Calu3 (cell line): ENCODE results near the gene AMMECR1L. TPM values are rescaled to one million over a fixed set of nuclear protein-coding genes. Genes with fewer than 3 reads are reported as not detected.

Experiments
- BruUV-seq: library from RNA; stranded (reverse); fragments of 400-500 nt; replicated peaks from 2 replicates; lab custom pipeline; 2021; lab: Mats Ljungman, UMichigan
- CTCF ChIA-PET: fragments of 300-600 bp; sonication (Branson Sonifier 250); formaldehyde crosslinking; loops from one replicate; lab custom pipeline; 2022; ENCODE audit warnings: antibody characterized with exemption; lab: Charles Lee
- DNase-seq: peaks from one replicate; pipeline ENCODE4 v3.0.0; 2022
- H3K27ac Mint-ChIP-seq: one replicate; pipeline ENCODE4 v1.8.0; 2022; ENCODE audit warnings: mixed read lengths; ENCODE audit not compliant: unreplicated experiment
- H3K27me3 Mint-ChIP-seq: one replicate; pipeline ENCODE4 v1.8.0; 2022; ENCODE audit warnings: mixed read lengths; ENCODE audit not compliant: unreplicated experiment
- H3K36me3 Mint-ChIP-seq: one replicate; pipeline ENCODE4 v1.8.0; 2022; ENCODE audit warnings: mild to moderate bottlenecking, moderate library complexity, mixed read lengths; ENCODE audit not compliant: insufficient read depth, unreplicated experiment
- H3K4me1 Mint-ChIP-seq: one replicate; pipeline ENCODE4 v1.8.0; 2022; ENCODE audit warnings: mild to moderate bottlenecking, low read depth, mixed read lengths; ENCODE audit not compliant: unreplicated experiment
- H3K4me3 Mint-ChIP-seq: one replicate; pipeline ENCODE4 v1.8.0; 2022; ENCODE audit warnings: mild to moderate bottlenecking, low read depth, moderate library complexity, mixed read lengths; ENCODE audit not compliant: unreplicated experiment
- H3K9me3 Mint-ChIP-seq: one replicate; pipeline ENCODE4 v1.8.0; 2022; ENCODE audit warnings: low read depth, mixed read lengths; ENCODE audit not compliant: unreplicated experiment
- intact Hi-C: fragments of 100-400 bp; cut with micrococcal nuclease; formaldehyde crosslinking; loops from one replicate; pipeline ENCODE4 v1.10.0; 2022; ENCODE audit not compliant: unreplicated experiment
- total RNA-seq: library from RNA; stranded (reverse); gene quantifications from 2 replicates; pipeline ENCODE4 v1.2.3, GENCODE V29; 2022
- TF ChIP-seq, protein P1 (sequence below): fragments of 200-600 bp; IDR thresholded peaks from one replicate; pipeline ENCODE4 v1.8.0; 2022; ENCODE audit warnings: antibody characterized with exemption; ENCODE audit not compliant: unreplicated experiment

AMMECR1L gene
- total RNA-seq, 1 experiment from 2014 or later = 21.6 TPM

DNA sequence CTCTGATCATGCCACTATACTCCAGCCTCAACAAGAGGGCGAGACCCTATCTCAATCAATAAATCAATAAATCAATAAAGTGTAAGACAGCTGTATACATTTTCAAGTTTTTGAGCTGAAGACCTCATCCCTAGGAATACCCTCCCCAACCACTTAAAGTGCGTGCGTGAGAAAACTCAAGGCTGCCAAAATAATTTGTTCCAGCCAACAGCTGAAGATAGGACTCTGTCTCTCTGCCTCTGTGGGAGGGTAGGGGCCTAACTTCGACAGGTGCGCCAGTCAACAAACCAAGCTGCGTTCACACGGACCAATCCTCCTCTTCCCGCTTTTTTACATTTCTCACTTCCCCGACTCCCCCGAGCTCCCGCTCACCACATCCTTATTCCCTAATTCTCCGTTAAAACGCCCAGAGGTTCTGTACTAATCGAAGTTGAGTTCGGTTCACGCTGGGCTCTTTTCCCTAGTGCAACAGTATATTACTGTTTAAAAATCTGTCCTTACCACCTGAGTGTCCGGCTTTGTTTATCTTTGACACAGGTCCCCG lies 28.4 kb downstream of the AMMECR1L start:
- H3K27ac Mint-ChIP-seq = peak overlapping the region; percentile 74
- no peaks in the 10 kb centered on the region for H3K27me3 Mint-ChIP-seq
- H3K4me1 Mint-ChIP-seq = peaks cover 17% of the 10 kb centered on the region
- H3K4me3 Mint-ChIP-seq = peak overlapping the region; percentile 92
- BruUV-seq = TSS peak; percentile 66
- peaks cover 40% of the 10 kb centered on the region for H3K36me3 Mint-ChIP-seq
- no peaks in the 10 kb centered on the region for H3K9me3 Mint-ChIP-seq
- CTCF ChIA-PET = interaction anchor here (0.6 kb wide), 1 partner anchor 43 kb away, joined by 7 read pairs; no protein-coding TSS in a partner anchor
- peak; percentile 23 for DNase-seq
- intact Hi-C loops = no loop called here
- TF ChIP-seq, protein P1, sequence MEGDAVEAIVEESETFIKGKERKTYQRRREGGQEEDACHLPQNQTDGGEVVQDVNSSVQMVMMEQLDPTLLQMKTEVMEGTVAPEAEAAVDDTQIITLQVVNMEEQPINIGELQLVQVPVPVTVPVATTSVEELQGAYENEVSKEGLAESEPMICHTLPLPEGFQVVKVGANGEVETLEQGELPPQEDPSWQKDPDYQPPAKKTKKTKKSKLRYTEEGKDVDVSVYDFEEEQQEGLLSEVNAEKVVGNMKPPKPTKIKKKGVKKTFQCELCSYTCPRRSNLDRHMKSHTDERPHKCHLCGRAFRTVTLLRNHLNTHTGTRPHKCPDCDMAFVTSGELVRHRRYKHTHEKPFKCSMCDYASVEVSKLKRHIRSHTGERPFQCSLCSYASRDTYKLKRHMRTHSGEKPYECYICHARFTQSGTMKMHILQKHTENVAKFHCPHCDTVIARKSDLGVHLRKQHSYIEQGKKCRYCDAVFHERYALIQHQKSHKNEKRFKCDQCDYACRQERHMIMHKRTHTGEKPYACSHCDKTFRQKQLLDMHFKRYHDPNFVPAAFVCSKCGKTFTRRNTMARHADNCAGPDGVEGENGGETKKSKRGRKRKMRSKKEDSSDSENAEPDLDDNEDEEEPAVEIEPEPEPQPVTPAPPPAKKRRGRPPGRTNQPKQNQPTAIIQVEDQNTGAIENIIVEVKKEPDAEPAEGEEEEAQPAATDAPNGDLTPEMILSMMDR = no peak

DNA sequence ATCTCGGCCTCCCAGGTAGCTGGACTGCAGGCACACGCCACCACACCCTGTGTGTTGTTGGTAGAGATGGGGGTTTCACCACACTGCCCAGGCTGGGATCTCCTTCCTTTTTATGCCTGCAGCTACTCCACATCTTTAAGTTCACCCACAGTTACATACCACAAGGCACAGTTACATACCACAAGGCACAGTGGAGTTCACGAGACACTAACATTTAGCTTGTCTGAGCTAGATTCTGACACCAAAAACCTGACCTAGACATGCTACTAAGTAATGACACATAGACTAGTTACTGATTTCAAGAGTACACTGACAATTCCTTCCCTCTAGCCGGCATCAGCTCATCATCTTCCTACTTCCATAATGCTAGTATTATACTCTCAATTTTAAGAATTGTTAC lies 32.1 kb downstream of the AMMECR1L start:
- Mint-ChIP-seq H3K27ac (no peak overlapping the region), H3K4me1 (peaks cover 17% of the 10 kb centered on the region), H3K9me3 (no peaks in the 10 kb centered on the region), H3K4me3 (no peak overlapping the region), H3K27me3 (no peaks in the 10 kb centered on the region), H3K36me3 (peaks cover 64% of the 10 kb centered on the region)
- CTCF ChIA-PET = no interaction called here
- BruUV-seq = no TSS peak
- TF ChIP-seq, protein P1 = no peak
- no peak for DNase-seq
- intact Hi-C loops = no loop called here

DNA sequence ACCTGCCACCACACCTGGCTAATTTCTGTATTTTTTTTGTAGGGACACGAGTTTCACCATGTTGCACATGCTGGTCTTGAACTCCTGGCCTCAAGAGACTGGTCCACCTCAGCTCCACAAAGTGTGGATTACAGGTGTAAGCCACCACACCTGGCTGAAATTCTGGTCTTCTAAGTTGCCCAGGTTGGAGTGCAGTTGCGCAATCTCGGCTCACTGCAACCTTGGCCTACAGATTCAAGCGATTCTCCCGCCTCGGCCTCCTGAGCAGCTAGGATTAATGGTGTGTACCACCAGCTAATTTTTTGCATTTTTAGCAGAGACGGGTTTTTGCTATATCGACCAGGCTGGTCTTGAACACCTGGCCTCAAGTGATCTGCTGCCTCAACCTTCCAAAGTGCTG lies 33.4 kb downstream of the AMMECR1L start:
- H3K9me3 Mint-ChIP-seq = no peaks in the 10 kb centered on the region
- intact Hi-C loops = no loop called here
- BruUV-seq = no TSS peak
- H3K36me3 Mint-ChIP-seq = peaks cover 52% of the 10 kb centered on the region
- CTCF ChIA-PET = no interaction called here
- H3K4me1 Mint-ChIP-seq = peaks cover 17% of the 10 kb centered on the region
- no peak overlapping the region for H3K4me3 Mint-ChIP-seq
- TF ChIP-seq, protein P1 = no peak
- no peak for DNase-seq
- no peak overlapping the region for H3K27ac Mint-ChIP-seq
- H3K27me3 Mint-ChIP-seq = no peaks in the 10 kb centered on the region

DNA sequence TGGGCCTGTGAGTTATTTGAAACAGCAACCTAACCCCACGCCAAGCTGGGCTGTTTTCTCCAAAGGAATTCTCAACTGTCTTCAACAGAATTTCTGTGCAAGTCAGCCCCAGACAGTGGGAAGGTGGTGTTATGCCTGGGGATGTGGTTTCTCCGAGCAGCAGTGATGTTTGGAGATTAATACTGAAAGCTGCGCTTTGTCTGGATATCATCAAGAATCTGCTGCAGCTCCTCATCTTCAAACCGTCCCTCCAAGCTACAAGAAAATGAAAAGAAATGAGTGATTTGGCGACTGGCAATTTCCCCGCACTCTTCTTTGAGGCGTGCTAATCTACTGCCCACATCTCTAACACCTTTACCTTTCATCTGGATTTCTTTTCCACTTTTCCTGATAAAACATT lies 37.8 kb downstream of the AMMECR1L start:
- no peak overlapping the region for H3K27ac Mint-ChIP-seq
- no peaks in the 10 kb centered on the region for H3K4me1 Mint-ChIP-seq
- intact Hi-C loops = no loop called here
- H3K27me3 Mint-ChIP-seq = no peaks in the 10 kb centered on the region
- peaks cover 53% of the 10 kb centered on the region for H3K36me3 Mint-ChIP-seq
- BruUV-seq = no TSS peak
- no peak overlapping the region for H3K4me3 Mint-ChIP-seq
- DNase-seq = no peak
- TF ChIP-seq, protein P1 = no peak
- H3K9me3 Mint-ChIP-seq = no peaks in the 10 kb centered on the region
- CTCF ChIA-PET = no interaction called here
